Measurements from ENCODE around the gene RYR2. TPM values are rescaled to one million over a fixed set of nuclear protein-coding genes. Genes with fewer than 3 reads are reported as not detected.

Gene RYR2
- total RNA-seq, 6 donors from 2014 or later = 1.8 to 23.0 (median 3.7) TPM

GRCh38 chr1:237736372-237737029, 694.5 kb downstream of the RYR2 start:
- Histone ChIP-seq H3K4me1 (no peaks in the 10 kb centered on the region), H3K27ac (no peak overlapping the region), H3K36me3 (no peaks in the 10 kb centered on the region), H3K4me3 (no peak overlapping the region), H3K27me3 (no peaks in the 10 kb centered on the region), H3K9me3 (no peaks in the 10 kb centered on the region)
- DNase-seq (no peak), ATAC-seq (ENCODE audit: low FRiP score in 2 of 2) (no peak)
- TF ChIP-seq, protein P1, sequence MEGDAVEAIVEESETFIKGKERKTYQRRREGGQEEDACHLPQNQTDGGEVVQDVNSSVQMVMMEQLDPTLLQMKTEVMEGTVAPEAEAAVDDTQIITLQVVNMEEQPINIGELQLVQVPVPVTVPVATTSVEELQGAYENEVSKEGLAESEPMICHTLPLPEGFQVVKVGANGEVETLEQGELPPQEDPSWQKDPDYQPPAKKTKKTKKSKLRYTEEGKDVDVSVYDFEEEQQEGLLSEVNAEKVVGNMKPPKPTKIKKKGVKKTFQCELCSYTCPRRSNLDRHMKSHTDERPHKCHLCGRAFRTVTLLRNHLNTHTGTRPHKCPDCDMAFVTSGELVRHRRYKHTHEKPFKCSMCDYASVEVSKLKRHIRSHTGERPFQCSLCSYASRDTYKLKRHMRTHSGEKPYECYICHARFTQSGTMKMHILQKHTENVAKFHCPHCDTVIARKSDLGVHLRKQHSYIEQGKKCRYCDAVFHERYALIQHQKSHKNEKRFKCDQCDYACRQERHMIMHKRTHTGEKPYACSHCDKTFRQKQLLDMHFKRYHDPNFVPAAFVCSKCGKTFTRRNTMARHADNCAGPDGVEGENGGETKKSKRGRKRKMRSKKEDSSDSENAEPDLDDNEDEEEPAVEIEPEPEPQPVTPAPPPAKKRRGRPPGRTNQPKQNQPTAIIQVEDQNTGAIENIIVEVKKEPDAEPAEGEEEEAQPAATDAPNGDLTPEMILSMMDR (IDR thresholded peaks at IDR 0.05) = no peak
- TF ChIP-seq POLR2AphosphoS5 (IDR thresholded peaks at IDR 0.05) (no peak), EP300 (IDR thresholded peaks at IDR 0.05) (no peak), POLR2A (IDR thresholded peaks at IDR 0.05) (no peak)
- 65 to 66% methylated on average over 8 of the region's 8 CpGs for WGBS, 2 donors

DNA sequence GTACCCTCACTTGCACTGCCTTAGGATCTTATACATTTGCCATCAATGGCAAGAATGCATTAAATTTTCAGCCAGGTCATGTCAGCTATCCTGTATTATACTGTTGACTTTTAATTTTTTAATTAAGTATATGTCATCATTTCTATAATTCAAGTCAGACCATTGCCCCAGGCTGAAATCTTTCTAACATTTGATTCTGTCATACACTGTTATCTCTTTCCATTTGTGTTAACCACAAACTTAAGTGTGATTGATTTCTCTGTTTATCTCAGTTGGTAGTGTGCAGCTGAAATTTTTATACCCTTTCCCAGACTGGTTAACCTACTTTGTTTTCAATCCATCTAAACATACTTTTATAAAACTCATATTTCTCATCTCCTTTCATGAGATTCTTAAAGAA, 695.5 kb downstream of the RYR2 start:
- Histone ChIP-seq H3K36me3 (no peaks in the 10 kb centered on the region), H3K9me3 (no peaks in the 10 kb centered on the region), H3K4me3 (no peak overlapping the region), H3K4me1 (no peaks in the 10 kb centered on the region), H3K27me3 (no peaks in the 10 kb centered on the region), H3K27ac (no peak overlapping the region)
- TF ChIP-seq POLR2AphosphoS5 (IDR thresholded peaks at IDR 0.05) (no peak), POLR2A (IDR thresholded peaks at IDR 0.05) (no peak), EP300 (IDR thresholded peaks at IDR 0.05) (no peak)
- TF ChIP-seq, protein P1 (IDR thresholded peaks at IDR 0.05) = no peak
- DNase-seq = no peak
- no peak for ATAC-seq (ENCODE audit: low FRiP score in 2 of 2)

DNA sequence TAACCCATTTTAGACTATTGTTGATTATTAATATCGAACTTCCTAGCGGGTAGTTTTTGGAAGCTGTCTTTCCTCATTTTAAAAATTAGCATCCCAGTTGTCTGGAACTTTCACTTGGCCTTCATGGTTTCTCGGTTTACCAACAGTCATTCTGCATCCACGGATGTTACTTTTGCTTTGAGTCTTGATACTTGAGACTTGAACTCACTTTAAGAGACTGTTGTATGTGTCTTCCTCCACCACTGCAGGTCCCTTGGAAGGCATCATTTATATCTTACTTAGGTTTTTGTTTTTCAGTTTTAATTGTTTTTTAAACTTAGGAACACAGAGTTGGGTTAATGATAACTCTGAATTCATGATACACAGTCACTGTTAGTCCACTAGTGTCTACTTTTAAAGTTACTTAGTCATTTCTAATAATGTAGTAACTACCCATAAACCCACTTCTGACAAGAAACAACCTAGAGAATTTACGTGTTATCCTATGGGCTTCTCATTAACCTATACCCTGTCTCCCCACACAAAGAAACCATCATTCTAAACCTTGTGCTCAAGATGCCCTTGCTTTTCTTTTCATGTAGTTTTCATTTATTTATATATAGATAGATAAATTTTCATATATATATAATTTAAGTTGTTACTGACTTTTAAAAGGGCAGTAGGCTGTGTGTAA, 696.1 kb downstream of the RYR2 start:
- TF ChIP-seq EP300 (IDR thresholded peaks at IDR 0.05) (no peak), POLR2AphosphoS5 (IDR thresholded peaks at IDR 0.05) (no peak), POLR2A (IDR thresholded peaks at IDR 0.05) (no peak)
- TF ChIP-seq, protein P1 (IDR thresholded peaks at IDR 0.05) = no peak
- whole genome bisulfite sequencing, 2 donors = 72 to 78% methylated on average over 5 of the region's 5 CpGs
- H3K27me3 ChIP-seq = no peaks in the 10 kb centered on the region
- H3K27ac ChIP-seq = no peak overlapping the region
- no peak for ATAC-seq (ENCODE audit: low FRiP score in 2 of 2)
- DNase-seq = no peak
- no peaks in the 10 kb centered on the region for H3K9me3 ChIP-seq
- H3K36me3 ChIP-seq = no peaks in the 10 kb centered on the region
- H3K4me1 ChIP-seq = no peaks in the 10 kb centered on the region
- no peak overlapping the region for H3K4me3 ChIP-seq

GRCh38 chr1:237740846-237741245, 698.9 kb downstream of the RYR2 start:
- Histone ChIP-seq H3K9me3 (no peaks in the 10 kb centered on the region), H3K36me3 (no peaks in the 10 kb centered on the region), H3K4me1 (no peaks in the 10 kb centered on the region), H3K27ac (no peak overlapping the region), H3K27me3 (no peaks in the 10 kb centered on the region), H3K4me3 (no peak overlapping the region)
- DNase-seq (no peak), ATAC-seq (ENCODE audit: low FRiP score in 2 of 2) (no peak)
- 71 to 78% methylated on average over 3 of the region's 3 CpGs for WGBS, 2 donors
- TF ChIP-seq, protein P1 (IDR thresholded peaks at IDR 0.05) = no peak
- TF ChIP-seq EP300 (IDR thresholded peaks at IDR 0.05) = no peak
- TF ChIP-seq POLR2AphosphoS5 (IDR thresholded peaks at IDR 0.05) = no peak
- TF ChIP-seq POLR2A (IDR thresholded peaks at IDR 0.05) = no peak

DNA sequence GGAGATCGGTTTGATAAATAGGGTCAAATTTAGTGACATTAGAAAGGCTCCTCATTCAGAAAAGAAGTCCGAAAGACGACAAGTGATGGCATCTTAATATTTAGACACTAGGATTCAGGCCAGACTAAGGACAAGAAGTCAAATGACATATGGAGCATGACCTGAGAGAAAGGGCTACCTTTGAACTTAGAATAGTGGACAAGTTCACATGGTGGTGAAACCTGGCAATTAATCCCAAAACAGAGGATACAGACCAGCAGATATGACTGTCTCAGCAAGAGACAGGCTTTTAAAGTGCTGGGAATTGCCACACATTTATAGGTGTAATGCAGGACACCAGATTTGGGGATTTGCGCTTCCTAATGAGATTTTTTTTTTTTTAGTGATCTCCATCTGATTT, 703.6 kb downstream of the RYR2 start:
- Histone ChIP-seq H3K36me3 (no peaks in the 10 kb centered on the region), H3K27ac (no peak overlapping the region), H3K27me3 (no peaks in the 10 kb centered on the region), H3K4me1 (no peaks in the 10 kb centered on the region), H3K9me3 (no peaks in the 10 kb centered on the region), H3K4me3 (no peak overlapping the region)
- ATAC-seq (ENCODE audit: low FRiP score in 2 of 2) (no peak), DNase-seq (no peak)
- WGBS, 2 donors = 82 to 87% methylated on average over 4 of the region's 4 CpGs
- TF ChIP-seq, protein P1 (IDR thresholded peaks at IDR 0.05) = no peak
- no peak for TF ChIP-seq POLR2A (IDR thresholded peaks at IDR 0.05)
- no peak for TF ChIP-seq POLR2AphosphoS5 (IDR thresholded peaks at IDR 0.05)
- TF ChIP-seq EP300 (IDR thresholded peaks at IDR 0.05) = no peak
